Osteoblast (primary cell): ENCODE results near the gene IL17RD. TPM values are rescaled to one million over a fixed set of nuclear protein-coding genes. Genes with fewer than 3 reads are reported as not detected.

Experiments used
- DNase-seq: peaks from one replicate; pipeline ENCODE4 v3.0.0; 2011; ENCODE audit warnings: low spot score, mixed read lengths; ENCODE audit not compliant: insufficient read length; ENCODE audit errors: missing footprints
- H2AFZ ChIP-seq: 2 replicates; pipeline ENCODE4 v1.6.0; 2011; ENCODE audit warnings: mild to moderate bottlenecking, low read length
- H3K27ac ChIP-seq: 2 replicates; pipeline ENCODE4 v1.5.1; 2011; ENCODE audit warnings: mild to moderate bottlenecking, low read depth, low read length, moderate library complexity
- H3K27me3 ChIP-seq: 2 replicates; pipeline ENCODE4 v1.6.0; 2012; ENCODE audit warnings: mild to moderate bottlenecking, control low read depth, inconsistent platforms, low read length, moderate library complexity; ENCODE audit not compliant: insufficient read depth
- H3K36me3 ChIP-seq: 2 replicates; pipeline ENCODE4 v1.5.1; 2011; ENCODE audit warnings: mild to moderate bottlenecking, low read length, control low read depth, moderate library complexity; ENCODE audit not compliant: insufficient read depth
- H3K4me1 ChIP-seq: 2 replicates; pipeline ENCODE4 v1.5.1; 2011; ENCODE audit warnings: mild to moderate bottlenecking, low read length, control low read depth, moderate library complexity; ENCODE audit not compliant: insufficient read depth
- H3K4me2 ChIP-seq: 2 replicates; pipeline ENCODE4 v1.6.0; 2011; ENCODE audit warnings: mild to moderate bottlenecking, low read length; ENCODE audit not compliant: insufficient read depth
- H3K4me3 ChIP-seq: fragments of 200-600 bp; sonication (generic); 3 replicates; pipeline ENCODE4 v1.5.1; 2012; ENCODE audit warnings: mild to moderate bottlenecking, low read length, inconsistent platforms; ENCODE audit not compliant: insufficient read depth
- H3K79me2 ChIP-seq: 2 replicates; pipeline ENCODE4 v1.6.0; 2012; ENCODE audit warnings: mild to moderate bottlenecking, low read length, control low read depth, inconsistent platforms; ENCODE audit not compliant: insufficient read depth
- H3K9me3 ChIP-seq: 2 replicates; pipeline ENCODE4 v1.5.1; 2011; ENCODE audit warnings: low read depth, low read length, control low read depth
- H4K20me1 ChIP-seq: 2 replicates; pipeline ENCODE4 v1.6.0; 2012; ENCODE audit warnings: mild to moderate bottlenecking, low read length, control low read depth; ENCODE audit not compliant: insufficient read depth
- CTCF ChIP-seq: IDR thresholded peaks from 2 replicates; pipeline ENCODE4 v1.5.1; 2011; ENCODE audit warnings: mild to moderate bottlenecking, low read depth, low read length, moderate library complexity; ENCODE audit errors: extremely low read depth
- total RNA-seq: library from RNA; depleted of rRNA; stranded (reverse); fragments of >200 nt; gene quantifications from 2 replicates; pipeline ENCODE4 v1.2.3, GENCODE V29; 2012

Gene IL17RD
- total RNA-seq, 1 donor: 2.2 TPM

DNA sequence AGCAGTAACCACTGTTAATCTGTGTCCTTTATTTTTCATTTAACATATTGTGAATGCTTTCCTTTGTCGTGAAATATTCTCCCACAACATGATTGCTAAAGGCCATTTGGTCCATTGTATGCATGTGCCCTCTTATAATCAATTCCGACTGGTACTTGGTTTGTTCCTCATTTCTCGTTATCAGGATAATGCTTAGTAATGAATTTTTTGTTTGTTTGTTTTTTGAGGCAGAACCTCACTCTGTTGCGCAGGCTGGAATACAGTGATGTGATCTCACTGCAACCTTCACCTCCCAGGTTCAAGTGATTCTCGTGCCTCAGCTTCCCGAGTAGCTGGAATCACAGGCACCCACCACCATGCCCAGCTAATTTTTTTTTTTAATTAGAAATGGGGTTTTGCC, 82.7 kb downstream of the IL17RD start:
- no peak for TF ChIP-seq CTCF
- Histone ChIP-seq H3K36me3 (no peaks in the 10 kb centered on the region), H4K20me1 (no peaks in the 10 kb centered on the region), H2AFZ (no peak overlapping the region), H3K79me2 (no peaks in the 10 kb centered on the region), H3K4me1 (peaks cover 8% of the 10 kb centered on the region), H3K9me3 (no peaks in the 10 kb centered on the region), H3K27ac (no peak overlapping the region), H3K4me2 (no peak overlapping the region), H3K4me3 (no peak overlapping the region), H3K27me3 (peaks cover 34% of the 10 kb centered on the region)
- no peak for DNase-seq

GRCh38 chr3:57081173-57081572, 84.0 kb downstream of the IL17RD start:
- Histone ChIP-seq H3K9me3 (no peaks in the 10 kb centered on the region), H3K79me2 (no peaks in the 10 kb centered on the region), H3K36me3 (no peaks in the 10 kb centered on the region), H3K4me2 (no peak overlapping the region), H4K20me1 (no peaks in the 10 kb centered on the region), H2AFZ (no peak overlapping the region), H3K27ac (no peak overlapping the region), H3K4me1 (peaks cover 8% of the 10 kb centered on the region), H3K4me3 (no peak overlapping the region), H3K27me3 (peaks cover 47% of the 10 kb centered on the region)
- DNase-seq: no peak
- TF ChIP-seq CTCF: no peak

DNA sequence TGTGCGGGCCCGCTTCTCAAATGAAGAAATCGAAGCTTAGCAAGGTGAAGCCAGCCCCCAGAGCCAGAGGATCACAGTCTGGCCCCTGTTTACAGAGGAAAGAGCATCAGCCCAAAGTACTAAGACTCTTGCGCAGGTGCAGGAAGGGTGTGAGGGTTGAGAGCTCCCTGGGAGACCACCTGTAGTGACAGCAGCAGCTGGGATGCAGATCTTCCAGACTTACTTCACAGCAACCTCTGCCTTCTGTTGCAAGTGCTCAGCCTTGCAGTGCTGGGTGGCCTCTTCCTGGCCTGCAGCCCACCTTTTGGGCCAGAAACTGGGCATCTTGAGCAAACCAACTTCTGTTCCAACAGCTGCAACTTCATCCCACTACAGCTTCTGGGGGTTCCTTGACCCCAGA, 85.0 kb downstream of the IL17RD start:
- H3K4me3 ChIP-seq: no peak overlapping the region
- no peak overlapping the region for H3K4me2 ChIP-seq
- no peak for TF ChIP-seq CTCF
- no peak overlapping the region for H2AFZ ChIP-seq
- H3K27me3 ChIP-seq: peaks cover 46% of the 10 kb centered on the region
- H4K20me1 ChIP-seq: no peaks in the 10 kb centered on the region
- H3K79me2 ChIP-seq: no peaks in the 10 kb centered on the region
- peak; percentile 62 for DNase-seq
- H3K9me3 ChIP-seq: no peaks in the 10 kb centered on the region
- H3K36me3 ChIP-seq: no peaks in the 10 kb centered on the region
- H3K4me1 ChIP-seq: peaks cover 8% of the 10 kb centered on the region
- no peak overlapping the region for H3K27ac ChIP-seq

DNA sequence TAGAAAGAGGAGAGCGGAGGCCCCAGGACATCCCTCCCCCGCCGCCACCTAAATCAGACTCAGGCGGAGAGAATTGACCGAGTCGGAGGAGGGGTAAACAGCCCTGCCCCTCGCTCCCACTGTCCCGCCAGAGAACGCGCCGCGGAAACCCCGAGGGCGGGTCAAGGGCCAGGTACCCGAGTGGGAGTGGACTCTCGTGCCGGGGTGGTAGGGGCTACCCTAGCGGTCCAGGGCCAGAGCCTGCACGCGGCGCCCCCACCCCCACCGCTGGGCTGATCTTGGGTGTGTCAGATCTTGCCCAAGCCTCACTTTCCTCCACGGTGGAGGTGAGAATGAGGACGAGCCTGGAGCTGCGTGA, 85.7 kb downstream of the IL17RD start:
- peak overlapping the region; percentile 22 for H2AFZ ChIP-seq
- TF ChIP-seq CTCF: no peak
- peaks cover 46% of the 10 kb centered on the region for H3K27me3 ChIP-seq
- peak overlapping the region; percentile 72 for H3K4me2 ChIP-seq
- H3K4me3 ChIP-seq: peak overlapping the region; percentile 74
- no peaks in the 10 kb centered on the region for H3K36me3 ChIP-seq
- no peaks in the 10 kb centered on the region for H3K79me2 ChIP-seq
- H3K27ac ChIP-seq: no peak overlapping the region
- no peak for DNase-seq
- no peaks in the 10 kb centered on the region for H4K20me1 ChIP-seq
- peaks cover 8% of the 10 kb centered on the region for H3K4me1 ChIP-seq
- H3K9me3 ChIP-seq: no peaks in the 10 kb centered on the region
